Keratinocyte (primary cell): ENCODE data around the gene FAM107B.

Experiments
- EZH2 ChIP-seq: IDR thresholded peaks from one replicate; pipeline ENCODE4 v1.6.1; 2012; ENCODE audit warnings: inconsistent platforms, mild to moderate bottlenecking, low read length, moderate library complexity
- TF ChIP-seq, protein P1 (sequence below), 3 experiments: IDR thresholded peaks in 1 of 3; conservative IDR thresholded peaks in 1 of 3; optimal IDR thresholded peaks in 1 of 3; 2 replicates in 2 of 3; 3 replicates in 1 of 3; pipeline versions ENCODE3 to v1.5.1; 2011; ENCODE audit warnings: low read length in 3 of 3, mild to moderate bottlenecking in 3 of 3, moderate library complexity in 2 of 3, control low read depth in 1 of 3, inconsistent platforms in 1 of 3; ENCODE audit not compliant: insufficient read depth in 2 of 3; ENCODE audit errors: extremely low read depth in 1 of 3

DNA sequence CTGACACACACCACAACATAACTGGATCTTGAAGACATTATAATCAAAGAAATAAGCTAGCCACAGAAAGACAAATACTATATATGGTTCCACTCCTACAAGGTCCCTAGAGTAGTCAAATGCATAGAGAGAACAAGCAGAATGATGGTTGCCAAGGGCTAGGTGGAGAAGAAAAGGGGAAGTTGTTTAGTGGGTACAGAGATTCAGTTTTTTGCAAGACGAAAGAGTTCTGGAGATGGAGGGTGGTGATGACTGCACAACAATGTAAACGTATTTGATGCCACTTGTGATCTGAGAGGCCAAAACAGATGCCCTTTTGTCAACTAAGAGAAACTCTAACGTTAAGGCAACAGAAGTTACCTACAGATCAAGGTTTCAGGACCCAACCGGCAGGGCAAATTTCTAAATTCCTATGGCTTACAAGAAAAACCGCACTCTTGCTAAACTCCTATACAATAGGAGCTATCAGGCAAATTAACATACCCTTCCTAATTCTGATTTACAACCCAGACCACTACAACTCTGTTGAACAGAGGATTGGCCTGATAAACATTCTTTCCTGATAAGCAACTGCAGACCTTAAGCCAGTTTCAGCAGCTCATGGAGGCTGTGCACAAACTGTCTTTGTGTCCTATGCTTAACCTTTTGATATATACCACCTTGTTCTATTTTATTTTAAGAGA is 69.0 kb downstream of the FAM107B start:
- TF ChIP-seq, protein P1, sequence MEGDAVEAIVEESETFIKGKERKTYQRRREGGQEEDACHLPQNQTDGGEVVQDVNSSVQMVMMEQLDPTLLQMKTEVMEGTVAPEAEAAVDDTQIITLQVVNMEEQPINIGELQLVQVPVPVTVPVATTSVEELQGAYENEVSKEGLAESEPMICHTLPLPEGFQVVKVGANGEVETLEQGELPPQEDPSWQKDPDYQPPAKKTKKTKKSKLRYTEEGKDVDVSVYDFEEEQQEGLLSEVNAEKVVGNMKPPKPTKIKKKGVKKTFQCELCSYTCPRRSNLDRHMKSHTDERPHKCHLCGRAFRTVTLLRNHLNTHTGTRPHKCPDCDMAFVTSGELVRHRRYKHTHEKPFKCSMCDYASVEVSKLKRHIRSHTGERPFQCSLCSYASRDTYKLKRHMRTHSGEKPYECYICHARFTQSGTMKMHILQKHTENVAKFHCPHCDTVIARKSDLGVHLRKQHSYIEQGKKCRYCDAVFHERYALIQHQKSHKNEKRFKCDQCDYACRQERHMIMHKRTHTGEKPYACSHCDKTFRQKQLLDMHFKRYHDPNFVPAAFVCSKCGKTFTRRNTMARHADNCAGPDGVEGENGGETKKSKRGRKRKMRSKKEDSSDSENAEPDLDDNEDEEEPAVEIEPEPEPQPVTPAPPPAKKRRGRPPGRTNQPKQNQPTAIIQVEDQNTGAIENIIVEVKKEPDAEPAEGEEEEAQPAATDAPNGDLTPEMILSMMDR (optimal IDR thresholded peaks at IDR 0.05 in 1 of 3, IDR thresholded peaks at IDR 0.05 in 1 of 3, conservative IDR thresholded peaks at IDR 0.05 in 1 of 3; ENCODE audit: extremely low read depth in 1 of 3, insufficient read depth in 2 of 3, low read length in 3 of 3) = no peak
- no peak for TF ChIP-seq EZH2
